Activated T-helper 9 cell treated with anti-CD3 and anti-CD28 coated beads, Interleukin-2, amount 50 U/mL, for 16 hours (primary cell): Measurements from ENCODE around the gene GNG7.
"Not testable (repeated sequence)": the region's sequence is repeated elsewhere in the genome, so short reads cannot be mapped to it uniquely, and the experiment has no call there.

Experiments used
- DNase-seq: peaks from one replicate; pipeline ENCODE4 v3.0.0-alpha.2; 2020; ENCODE audit warnings: low read depth

Gene GNG7

DNA sequence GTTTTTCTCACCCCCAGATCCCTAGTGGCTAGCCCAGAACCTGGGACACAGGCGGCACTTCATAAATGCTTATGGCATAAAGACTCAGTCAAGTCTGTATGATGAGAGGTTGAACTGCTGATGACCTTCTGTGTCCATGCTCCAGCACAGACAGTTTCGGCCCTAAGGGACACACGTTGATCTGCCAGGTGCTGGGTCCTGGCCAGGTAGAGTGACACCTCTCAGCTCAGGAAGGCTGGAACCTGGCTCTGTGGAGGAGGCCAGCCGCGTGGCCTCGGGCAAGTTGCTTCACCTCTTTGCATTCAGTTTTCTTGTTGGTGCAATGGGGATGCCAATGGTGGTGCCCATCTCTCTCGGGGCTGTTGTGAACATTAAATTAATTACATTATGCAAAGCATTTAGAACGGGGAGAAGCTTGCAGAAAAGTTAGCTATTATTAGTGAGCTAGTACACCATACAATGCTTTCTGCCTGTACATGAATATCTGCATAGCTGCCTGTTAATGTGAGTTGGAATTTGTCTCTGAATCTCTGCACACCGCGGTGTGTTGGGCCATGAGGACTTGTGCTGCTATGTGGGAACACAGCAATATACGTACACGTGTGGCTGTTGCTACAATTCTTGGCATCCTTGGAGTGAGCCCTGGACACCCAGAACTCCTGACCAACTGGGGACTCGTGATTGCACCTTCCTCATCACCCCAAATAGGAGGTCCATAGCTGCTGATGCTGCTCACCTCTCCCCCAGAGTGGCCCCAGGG lies 218.1 kb downstream of the GNG7 start:
- DNase-seq = no peak

DNA sequence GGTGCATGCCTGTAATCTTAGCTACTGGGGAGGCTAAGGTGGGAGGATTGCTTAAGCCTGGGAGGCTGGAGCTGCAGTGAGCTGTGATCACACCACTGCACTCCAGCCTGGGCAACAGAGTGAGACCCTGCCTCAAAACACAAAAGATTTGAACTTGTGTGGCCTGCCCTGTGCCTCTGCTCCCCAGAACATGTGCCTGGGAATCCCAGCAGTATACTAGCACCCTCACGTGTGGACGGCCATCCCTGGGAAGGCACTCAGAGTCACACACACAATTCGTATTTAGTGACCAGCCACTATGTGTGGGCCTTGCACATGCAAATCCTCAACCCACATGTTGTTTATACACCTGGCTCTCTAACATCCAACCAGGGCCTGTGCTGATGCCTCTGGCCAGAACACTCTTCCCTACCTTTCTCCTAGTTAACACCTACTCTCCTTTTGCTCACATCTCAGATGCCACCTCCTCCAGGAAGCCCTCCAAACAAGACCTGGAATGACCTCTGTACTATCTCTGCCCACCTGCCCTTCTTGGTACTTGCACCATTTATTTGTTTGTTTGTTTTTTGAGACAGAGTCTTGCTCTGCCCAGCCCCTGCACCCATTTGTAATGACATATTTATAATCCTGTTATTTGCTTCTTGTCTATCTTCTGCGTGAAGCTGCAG lies 218.9 kb downstream of the GNG7 start:
- no peak for DNase-seq

DNA sequence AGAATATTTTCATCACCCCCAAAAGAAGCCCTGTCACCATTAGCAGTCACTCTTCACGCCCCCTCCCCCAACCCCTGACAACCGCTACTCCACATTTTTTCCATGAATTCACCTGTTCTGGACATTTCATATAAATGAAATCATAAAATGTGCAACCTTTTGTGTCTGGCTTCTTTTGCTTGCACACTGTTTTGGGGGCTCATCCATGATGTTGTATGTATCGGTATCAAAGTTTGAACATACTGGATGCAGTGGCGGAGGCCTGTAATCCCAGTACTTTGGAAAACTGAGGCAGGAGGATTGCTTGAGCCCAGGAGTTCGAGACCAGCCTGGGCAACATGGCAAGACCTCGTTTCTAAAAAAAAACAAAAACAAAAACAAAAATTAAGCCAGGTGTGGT lies 219.4 kb downstream of the GNG7 start:
- no peak for DNase-seq

DNA sequence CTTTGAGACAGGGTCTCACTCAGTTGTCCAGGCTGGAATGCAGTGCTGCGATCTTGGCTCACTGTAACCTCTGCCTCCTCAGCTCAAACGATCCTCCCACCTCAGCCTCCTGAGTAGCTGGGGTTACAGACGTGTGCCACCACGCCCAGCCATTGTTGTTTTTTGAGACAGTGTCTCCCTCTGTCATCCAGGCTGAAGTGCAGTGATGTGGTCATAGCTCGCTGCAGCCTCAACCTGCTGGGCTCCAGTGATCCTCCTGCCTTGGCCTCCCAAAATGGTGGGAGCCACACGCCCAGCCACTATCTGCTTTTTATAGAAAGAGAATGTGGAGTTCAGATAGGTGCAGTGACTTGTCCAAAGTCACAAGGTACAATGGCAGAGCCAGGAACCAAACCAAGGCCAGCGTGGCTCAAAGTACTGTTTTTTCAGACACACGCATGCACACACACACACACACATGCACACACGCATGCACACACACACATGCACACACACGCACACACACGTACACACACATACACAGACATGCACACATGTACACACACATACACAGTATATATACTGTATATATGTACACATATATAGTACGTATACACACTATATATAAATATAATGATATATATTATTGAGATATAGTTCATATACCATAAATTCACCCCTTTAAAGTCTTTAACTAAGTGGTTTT lies 220.0 kb downstream of the GNG7 start:
- no peak for DNase-seq

DNA sequence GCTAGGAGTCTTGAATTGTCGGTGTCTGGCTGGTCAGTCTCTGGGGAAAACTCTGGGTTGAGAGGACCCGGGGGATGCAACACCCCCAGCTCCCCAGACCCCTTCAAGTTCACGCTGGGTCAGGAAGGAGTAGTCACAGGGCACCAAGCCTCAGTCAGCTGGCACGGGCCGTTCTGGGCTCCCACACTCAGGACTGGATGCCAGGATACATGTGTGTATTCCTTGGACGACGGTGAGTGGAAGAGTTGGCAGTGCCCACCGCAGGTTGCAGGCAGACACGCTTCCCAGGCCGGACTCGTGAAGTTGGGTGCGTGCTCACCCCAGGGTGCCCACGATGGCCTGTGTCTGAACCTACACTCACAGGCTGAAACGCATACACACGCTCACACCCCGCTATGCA lies 221.0 kb downstream of the GNG7 start:
- no peak for DNase-seq

DNA sequence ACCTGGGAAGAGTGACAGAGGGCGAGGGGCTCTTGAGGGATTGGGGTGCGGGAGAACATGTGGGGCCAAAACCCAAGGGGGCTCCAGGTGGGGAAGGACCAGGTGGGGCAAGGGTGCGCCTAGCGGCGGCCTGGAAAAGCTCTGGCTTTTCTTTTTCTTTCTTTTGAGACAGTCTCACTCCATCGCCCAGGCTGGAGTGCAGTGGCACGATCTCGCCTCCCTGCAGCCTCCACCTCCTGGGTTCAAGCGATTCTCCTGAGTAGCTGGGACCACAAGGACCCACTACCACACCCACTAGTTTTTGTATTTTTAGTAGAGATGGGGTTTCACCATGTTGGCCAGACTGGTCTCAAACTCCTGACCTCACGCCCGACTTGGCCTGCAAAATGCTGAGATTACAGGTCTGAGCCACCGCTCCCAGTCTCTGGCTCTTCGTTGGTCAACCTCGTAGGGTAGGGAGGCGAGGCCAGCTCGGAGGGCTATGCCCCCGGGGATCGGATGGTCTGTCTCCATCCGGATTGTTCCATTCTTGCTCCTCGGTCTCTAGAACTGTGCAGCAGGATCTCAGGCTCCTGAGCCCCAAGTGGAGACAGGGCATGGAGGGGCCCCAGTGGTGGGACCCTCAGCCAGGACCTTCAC lies 222.8 kb downstream of the GNG7 start:
- no peak for DNase-seq

DNA sequence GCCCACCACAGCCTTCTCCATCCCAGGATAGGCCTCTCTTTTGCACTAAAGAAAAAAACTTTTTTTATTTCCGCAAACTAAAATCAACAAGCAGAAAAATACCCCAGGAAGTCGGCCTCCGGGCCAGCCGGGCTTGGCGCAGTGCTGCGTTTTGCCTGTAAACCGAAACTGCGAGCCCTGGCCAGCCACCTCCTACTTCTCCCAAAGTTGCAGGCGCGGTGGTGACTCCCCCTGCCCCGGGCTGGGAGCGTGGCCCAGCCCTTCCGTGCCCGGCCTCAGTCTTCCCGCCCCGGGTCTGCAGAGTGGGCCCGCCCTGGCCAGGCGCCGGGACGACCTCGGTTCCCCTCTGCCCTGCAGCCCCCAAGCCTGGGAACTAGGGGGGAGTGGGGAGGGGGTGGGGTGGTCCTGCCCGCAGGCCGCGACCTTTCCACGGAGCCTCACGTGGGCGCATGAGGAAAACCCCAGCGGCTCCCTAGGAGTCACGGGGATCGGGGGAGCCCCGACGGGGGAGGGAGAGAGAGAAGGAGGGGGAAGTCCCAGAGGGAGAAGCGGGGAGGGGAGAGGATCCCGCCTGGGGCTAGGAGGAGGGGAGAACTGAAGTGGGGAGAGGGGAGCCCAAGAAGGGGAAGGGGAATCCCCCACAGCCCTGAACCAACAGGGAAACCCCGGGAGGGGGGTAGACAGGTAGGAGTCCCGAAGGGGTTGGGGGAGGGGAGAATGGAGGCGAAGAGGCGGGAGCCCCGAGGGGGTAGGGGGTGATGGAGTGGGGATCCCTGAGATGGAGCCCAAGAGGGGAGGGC lies 223.5 kb downstream of the GNG7 start:
- DNase-seq = peak; percentile 61

DNA sequence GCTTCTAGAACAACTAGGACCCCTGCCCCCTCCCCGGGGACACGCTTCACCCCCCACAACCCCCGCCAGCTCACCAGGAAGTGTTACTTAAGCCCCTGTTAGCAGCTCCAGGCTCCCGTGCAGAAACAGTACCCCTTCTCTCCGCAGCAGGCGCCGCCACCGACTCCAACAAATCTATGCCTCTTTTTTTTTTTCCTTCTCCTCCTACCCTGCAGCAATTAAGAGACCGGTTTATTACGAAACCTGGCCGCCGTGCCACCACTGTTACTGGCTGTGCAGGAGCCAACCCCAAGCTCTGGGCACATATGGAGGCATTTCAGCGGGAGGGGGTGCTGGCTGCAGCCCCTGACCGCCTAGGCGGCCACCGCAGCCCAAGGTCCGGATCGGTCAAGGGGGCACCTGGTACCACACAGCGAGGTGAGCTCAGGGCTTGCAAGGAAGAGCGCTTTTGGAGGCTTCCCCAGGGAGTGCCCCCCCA lies 224.2 kb downstream of the GNG7 start:
- peak; percentile 20 for DNase-seq

DNA sequence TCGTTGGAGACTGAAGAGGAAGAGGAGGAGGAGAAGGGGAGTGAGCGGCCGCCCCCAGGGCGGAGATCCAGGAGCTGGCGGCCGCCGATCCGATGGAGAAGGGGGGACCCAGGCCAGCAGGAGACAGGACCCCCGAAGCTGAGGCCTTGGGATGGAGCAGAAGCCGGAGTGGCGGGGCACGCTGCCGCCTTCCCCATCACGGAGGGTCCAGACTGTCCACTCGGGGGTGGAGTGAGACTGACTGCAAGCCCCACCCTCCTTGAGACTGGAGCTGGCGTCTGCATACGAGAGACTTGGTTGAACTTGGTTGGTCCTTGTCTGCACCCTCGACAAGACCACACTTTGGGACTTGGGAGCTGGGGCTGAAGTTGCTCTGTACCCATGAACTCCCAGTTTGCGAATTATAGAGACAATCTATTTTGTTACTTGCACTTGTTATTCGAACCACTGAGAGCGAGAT lies 224.7 kb downstream of the GNG7 start:
- no peak for DNase-seq

DNA sequence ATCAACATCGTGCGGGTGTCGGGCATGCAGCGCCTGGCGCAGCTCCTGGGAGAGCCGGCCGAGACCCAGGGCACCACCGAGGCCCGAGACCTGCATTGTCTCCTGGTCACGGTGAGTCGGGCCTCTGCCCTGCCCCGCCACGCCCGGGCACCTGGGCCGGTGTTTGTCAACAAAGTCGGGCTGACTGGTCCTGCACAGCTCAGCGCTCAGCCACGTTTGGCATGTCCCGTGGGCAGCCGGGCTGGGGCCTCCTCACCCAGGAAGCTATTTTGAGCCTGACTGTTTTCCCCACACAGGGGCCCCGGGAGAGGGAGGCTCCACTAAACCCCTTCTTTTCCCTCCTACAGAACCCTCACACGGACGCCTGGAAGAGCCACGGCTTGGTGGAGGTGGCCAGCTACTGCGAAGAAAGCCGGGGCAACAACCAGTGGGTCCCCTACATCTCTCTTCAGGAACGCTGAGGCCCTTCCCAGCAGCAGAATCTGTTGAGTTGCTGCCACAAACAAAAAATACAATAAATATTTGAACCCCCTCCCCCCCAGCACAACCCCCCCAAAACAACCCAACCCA lies 225.3 kb downstream of the GNG7 start:
- DNase-seq = no peak

DNA sequence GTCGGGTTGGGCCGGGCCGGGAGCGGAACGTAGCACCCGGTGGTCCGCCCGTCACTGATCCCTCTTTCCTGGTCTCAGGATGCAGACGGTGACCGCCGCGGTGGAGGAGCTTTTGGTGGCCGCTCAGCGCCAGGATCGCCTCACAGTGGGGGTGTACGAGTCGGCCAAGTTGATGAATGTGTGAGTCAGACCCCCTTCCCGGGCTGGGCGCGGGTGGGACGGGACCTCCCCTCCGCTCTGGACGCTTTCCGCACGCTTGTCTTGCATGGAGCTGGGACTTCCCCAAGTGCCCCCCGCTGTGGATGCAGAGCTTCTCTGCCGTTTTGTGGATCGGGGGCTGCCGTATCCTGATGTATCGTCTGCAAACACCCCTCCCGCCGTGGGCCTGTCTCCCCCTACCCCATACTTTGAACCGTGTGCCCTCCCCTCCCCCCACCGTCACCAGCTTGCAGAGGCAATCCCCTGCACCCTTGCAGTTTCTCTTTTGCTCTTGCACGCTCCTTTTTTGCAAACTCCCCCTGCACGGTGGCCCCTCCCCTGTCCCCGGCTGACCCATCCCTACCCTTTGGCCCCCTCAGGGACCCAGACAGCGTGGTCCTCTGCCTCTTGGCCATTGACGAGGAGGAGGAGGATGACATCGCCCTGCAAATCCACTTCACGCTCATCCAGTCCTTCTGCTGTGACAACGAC lies 225.9 kb downstream of the GNG7 start:
- DNase-seq = peak; percentile 60

DNA sequence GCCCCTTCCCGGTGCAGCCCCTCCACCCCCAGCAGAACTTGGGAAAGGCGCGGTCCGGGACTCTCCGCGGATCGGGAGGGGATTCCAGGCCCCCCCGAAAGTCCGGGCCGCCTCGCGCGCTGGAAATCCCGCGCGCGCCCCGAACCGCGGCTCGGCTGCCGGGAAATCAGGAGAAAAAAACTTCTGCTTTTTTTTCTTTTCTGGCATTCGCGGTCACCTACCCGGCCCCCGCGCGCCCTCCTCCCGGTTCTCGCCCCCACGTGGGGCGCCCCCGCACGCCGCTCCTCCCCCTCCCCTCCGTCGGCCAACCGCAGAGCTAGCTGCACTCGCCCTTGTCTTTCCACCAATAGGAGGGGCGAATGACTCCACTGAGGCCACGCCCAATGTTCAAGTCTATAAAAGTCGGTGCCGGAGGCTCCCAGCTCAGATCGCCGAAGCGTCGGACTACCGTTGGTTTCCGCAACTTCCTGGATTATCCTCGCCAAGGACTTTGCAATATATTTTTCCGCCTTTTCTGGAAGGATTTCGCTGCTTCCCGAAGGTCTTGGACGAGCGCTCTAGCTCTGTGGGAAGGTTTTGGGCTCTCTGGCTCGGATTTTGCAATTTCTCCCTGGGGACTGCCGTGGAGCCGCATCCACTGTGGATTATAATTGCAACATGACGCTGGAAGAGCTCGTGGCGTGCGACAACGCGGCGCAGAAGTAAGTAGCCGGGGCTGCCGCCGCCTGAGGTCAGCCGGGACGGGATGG lies 226.6 kb downstream of the GNG7 start, which contains the start of gene GADD45B:
GADD45B (plus strand) TSS at position 426 of the 749 bp plus-strand sequence; CDS start at position 658, 232 bp downstream.
- peak; percentile 94 for DNase-seq

DNA sequence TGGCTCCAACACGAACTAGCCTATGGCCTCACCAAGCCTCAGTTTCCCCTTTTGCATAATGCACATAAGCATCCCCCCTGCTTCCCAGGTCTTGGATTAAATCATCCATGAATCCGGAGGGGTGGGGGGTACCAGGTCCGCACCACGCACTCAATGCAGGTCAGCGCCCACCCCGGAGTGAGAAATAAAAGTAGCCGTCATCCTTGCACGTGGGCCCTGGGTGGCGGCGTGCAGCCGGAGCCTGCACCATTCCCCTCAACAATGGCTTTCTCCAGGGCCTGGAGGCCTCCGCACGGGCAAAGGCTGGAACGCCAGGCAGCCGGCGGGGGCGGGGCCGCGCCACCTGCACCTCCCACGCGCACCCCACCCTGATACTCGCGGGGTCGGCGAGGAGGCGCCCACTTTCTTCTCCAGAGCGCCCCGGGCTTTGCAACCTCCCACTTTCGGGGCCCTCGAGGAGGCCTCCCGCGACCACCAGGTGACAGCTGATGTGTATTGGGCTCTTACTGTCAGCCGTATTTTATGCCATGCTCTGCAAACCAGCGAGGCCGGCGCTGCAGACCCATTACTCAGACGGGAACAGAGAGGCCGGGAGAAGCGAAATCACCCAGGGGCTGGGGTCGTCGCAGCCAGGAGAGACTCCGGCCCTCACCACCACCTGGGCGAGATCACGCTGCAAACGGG lies 227.3 kb downstream of the GNG7 start:
- DNase-seq = peak; percentile 47

DNA sequence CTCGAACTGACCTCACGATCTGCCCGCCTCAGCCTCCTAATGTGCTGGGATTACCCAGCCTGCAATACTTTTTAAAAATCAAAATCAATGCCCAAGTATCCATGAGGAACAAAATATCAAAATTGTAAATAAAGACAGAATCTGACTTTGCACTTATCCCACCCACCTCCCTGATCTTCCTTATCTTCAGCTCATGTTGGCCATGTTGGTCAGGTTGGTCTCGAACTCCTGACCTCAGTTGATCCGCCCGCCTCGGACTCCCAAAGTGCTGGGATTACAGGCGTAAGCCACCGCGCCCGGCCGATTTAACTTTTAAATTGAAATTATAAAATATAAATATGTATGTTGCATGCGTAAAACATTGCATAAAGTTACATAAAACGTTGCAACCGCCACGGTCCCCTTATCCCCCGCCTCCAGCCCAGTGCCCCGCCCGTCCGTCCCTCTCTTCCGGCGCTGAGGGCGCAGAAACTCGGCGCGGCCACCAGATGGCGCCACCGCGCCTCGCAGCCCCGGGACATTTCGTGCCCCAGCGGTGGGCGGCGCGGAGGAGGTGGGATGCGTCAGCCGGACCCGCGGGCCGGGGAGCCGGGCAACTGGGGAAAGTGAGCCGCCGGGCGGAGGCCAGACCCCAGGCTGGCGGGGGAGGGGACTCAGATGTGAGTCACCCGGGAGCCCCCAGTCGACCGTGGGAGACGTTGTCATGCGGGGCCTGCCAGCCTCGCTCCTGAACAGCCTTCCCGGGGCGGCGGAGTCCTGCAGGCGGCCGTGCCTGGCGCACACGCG lies 228.1 kb downstream of the GNG7 start:
- DNase-seq = peak; percentile 90

DNA sequence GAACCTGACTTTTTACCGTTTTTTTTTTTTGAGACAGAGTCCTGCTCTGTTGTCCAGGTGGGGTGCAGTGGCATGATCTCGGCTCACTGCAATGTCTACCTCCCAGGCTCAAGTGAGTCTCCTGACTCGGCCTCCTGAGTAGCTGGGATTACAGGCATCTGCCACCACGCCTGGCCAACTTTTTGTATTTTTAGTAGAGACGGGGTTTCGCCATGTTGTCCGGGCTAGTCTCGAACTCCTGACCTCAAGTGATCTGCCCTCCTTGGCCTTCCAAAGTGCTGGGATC lies 232.6 kb downstream of the GNG7 start:
- DNase-seq = not testable (repeated sequence)

DNA sequence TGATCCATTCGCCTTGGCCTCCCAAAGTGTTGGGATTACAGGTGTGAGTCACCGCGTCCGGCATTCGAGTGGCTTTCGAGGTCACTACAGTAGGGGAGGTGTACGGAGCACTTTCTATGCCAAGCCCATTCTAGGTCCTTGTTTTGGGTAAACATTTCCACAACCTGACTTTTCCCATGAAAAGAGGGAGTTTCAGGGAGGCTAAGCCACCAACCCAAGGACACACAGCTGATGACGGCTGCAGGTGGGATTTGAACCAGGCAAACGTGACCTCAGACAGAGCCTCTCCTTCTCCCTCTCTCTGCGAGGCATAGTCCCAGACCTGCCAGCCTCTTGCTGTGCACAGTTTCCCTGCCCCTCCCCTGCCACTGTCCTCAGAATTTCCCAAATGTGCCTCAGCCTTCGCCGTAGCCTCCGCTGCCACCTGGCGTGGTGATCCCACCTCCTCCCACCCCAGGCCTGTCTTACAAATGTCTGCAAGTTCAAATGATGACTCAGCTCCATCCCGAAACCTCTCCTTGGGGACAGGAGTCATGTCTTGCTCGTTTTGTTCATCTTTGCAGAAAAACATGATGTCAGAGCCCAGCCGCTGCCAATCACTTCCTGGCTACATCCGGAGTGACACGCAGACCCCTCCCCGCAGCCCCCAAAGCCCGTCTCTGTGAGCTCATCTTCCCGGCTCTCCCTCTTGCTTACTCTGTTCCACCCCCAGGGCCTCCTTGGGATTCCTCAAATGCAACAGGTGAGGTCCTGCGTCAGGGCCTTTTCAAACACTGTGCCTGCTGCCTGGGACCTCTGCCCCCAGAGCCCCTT lies 233.2 kb downstream of the GNG7 start:
- no peak for DNase-seq

DNA sequence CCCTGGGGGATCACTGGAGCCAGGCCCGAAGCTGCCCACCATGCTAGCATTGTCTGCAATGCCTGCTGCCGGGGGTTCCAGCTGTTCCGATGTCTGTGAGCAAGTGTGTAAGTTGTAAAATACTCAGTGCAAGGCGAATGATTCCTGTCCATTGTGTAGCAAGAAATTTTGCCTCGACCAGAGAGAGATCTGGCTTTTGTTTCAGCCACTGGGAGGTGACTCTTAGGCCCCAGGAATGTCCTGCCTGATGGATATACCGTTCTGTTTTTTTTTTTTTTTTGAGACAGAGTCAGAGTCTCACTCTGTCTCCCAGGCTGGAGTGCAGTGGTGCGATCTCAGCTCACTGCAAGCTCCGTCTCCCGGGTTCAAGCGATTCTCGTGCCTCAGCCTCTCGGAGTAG lies 233.9 kb downstream of the GNG7 start:
- no peak for DNase-seq

DNA sequence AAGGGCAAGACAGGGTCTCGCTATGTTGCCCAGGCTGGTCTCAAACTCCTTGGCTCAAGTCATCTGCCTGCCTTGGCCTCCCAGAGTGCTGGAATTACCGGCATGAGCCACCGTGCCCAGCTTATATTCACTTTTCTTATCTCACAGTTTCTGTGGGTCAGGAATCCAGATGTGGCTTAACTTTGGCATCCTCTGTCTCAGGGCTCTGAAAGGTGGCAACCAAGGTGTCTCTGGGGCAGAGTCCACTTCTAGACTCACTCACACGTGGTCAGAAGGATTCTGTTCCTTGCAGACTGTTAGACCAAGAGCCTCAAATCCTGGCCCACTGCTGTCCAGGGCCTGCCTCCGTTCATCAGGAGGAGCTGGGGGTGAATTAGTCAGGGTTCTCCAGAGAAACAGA lies 238.1 kb downstream of the GNG7 start:
- no peak for DNase-seq
